Fibroblast of skin of abdomen (primary cell): ENCODE results near the gene PLCXD3.
"Not testable (repeated sequence)": the region's sequence is repeated elsewhere in the genome, so short reads cannot be mapped to it uniquely, and the experiment has no call there.

Source experiments
- DNase-seq: peaks from one replicate; pipeline ENCODE4 v3.0.0-alpha.2; 2013

The PLCXD3 gene

GRCh38 chr5:41347569-41347968 is 162.8 kb downstream of the PLCXD3 start:
- DNase-seq, result no peak

- DNase-seq, result no peak
Measured at GRCh38 chr5:41346609-41347008, 163.8 kb downstream of the PLCXD3 start.

GRCh38 chr5:41345295-41345694 is 165.1 kb downstream of the PLCXD3 start:
- DNase-seq, result no peak

- no peak for DNase-seq
Measured at GRCh38 chr5:41339339-41339738, 171.1 kb downstream of the PLCXD3 start.

- DNase-seq, result no peak
Measured at GRCh38 chr5:41338136-41338675, 172.2 kb downstream of the PLCXD3 start.

GRCh38 chr5:41337724-41338123 is 172.7 kb downstream of the PLCXD3 start:
- no peak for DNase-seq

GRCh38 chr5:41337216-41337615 is 173.2 kb downstream of the PLCXD3 start:
- DNase-seq, result no peak

- no peak for DNase-seq
Measured at GRCh38 chr5:41336471-41336870, 173.9 kb downstream of the PLCXD3 start.

GRCh38 chr5:41335596-41336181 is 174.7 kb downstream of the PLCXD3 start:
- DNase-seq, result no peak

- DNase-seq, result no peak
Measured at GRCh38 chr5:41334758-41335157, 175.6 kb downstream of the PLCXD3 start.

GRCh38 chr5:41334221-41334620 is 176.2 kb downstream of the PLCXD3 start:
- DNase-seq, result no peak

- no peak for DNase-seq
Measured at GRCh38 chr5:41325074-41325473, 185.3 kb downstream of the PLCXD3 start.

- DNase-seq, result not testable (repeated sequence)
Measured at GRCh38 chr5:41322826-41323225, 187.6 kb downstream of the PLCXD3 start.

- DNase-seq, result no peak
Measured at GRCh38 chr5:41312478-41313060, 197.8 kb downstream of the PLCXD3 start.

- DNase-seq, result no peak
Measured at GRCh38 chr5:41312066-41312465, 198.3 kb downstream of the PLCXD3 start.

- no peak for DNase-seq
Measured at GRCh38 chr5:41309275-41309674, 201.1 kb downstream of the PLCXD3 start.

GRCh38 chr5:41306005-41306404 is 204.4 kb downstream of the PLCXD3 start:
- no peak for DNase-seq

GRCh38 chr5:41305056-41305455 is 205.3 kb downstream of the PLCXD3 start:
- no peak for DNase-seq

- DNase-seq, result no peak
Measured at GRCh38 chr5:41296066-41296465, 214.3 kb downstream of the PLCXD3 start.

- DNase-seq, result no peak
Measured at GRCh38 chr5:41291323-41291722, 219.1 kb downstream of the PLCXD3 start.

GRCh38 chr5:41290810-41291209 is 219.6 kb downstream of the PLCXD3 start:
- DNase-seq, result no peak

- no peak for DNase-seq
Measured at GRCh38 chr5:41289970-41290464, 220.4 kb downstream of the PLCXD3 start.

- no peak for DNase-seq
Measured at GRCh38 chr5:41286696-41287095, 223.7 kb downstream of the PLCXD3 start.

GRCh38 chr5:41286165-41286564 is 224.2 kb downstream of the PLCXD3 start:
- no peak for DNase-seq
